Astrocyte of the spinal cord (primary cell): Measurements from ENCODE around the gene RALGPS2.

Experiments
- DNase-seq: peaks from one replicate; pipeline ENCODE4 v3.0.0; 2011; ENCODE audit warnings: low read depth, low spot score
- H3K4me3 ChIP-seq: 2 replicates; pipeline ENCODE4 v1.5.1; 2011; ENCODE audit warnings: low read depth, mild to moderate bottlenecking, low read length, moderate library complexity
- in situ Hi-C: cut with HindIII; loops from 2 replicates; pipeline ENCODE4 v1.10.0; 2017; ENCODE audit warnings: low sequenced_read_pairs
- TF ChIP-seq, protein P1 (sequence below): IDR thresholded peaks from 2 replicates; pipeline ENCODE4 v1.5.1; 2012; ENCODE audit warnings: low read depth, mild to moderate bottlenecking, low read length, inconsistent platforms

Gene RALGPS2

DNA sequence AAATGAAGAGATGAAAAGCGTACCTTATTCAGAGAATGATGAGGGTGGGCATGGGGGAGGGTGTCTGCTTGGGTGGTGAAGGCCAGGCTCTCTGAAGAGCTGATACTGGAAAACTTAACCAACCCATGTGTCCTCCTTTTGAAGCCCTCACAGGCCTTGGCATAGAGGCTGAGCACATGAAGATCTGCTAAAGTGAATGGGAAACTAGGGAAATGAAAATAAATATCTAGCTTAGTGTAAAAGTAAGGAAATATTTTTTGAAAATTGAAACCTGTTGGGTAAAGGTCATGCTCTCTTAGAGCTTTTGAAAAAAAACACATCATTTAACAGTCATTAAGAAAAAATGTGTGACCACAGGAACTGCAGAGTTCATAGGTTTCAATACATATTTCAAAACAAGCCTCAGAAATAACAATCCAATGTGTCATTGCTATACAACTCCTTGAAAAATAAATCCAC, 40.5 kb upstream of the RALGPS2 start:
- DNase-seq = peak; percentile 93
- H3K4me3 ChIP-seq = no peak overlapping the region
- TF ChIP-seq, protein P1, sequence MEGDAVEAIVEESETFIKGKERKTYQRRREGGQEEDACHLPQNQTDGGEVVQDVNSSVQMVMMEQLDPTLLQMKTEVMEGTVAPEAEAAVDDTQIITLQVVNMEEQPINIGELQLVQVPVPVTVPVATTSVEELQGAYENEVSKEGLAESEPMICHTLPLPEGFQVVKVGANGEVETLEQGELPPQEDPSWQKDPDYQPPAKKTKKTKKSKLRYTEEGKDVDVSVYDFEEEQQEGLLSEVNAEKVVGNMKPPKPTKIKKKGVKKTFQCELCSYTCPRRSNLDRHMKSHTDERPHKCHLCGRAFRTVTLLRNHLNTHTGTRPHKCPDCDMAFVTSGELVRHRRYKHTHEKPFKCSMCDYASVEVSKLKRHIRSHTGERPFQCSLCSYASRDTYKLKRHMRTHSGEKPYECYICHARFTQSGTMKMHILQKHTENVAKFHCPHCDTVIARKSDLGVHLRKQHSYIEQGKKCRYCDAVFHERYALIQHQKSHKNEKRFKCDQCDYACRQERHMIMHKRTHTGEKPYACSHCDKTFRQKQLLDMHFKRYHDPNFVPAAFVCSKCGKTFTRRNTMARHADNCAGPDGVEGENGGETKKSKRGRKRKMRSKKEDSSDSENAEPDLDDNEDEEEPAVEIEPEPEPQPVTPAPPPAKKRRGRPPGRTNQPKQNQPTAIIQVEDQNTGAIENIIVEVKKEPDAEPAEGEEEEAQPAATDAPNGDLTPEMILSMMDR = no peak
- in situ Hi-C loops = no loop called here

DNA sequence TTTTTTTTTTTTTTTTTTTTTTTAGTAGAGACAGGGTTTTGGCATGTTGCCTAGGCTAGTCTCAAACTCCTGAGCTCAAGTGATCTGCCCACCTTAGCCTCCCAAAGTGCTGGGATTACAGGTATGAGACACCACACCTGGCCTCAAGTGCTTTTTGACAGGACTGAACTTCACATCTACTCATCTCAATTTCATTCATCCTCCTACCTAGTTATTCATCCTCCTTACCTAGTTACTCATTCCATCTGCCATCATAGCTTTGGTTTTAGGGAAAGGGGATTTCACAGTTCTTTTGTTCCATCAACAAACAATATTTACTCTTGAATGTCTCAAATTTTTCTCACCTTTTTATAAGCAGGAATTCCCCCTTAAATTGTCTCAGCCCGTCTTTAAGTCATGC, 38.6 kb upstream of the RALGPS2 start:
- TF ChIP-seq, protein P1 = no peak
- in situ Hi-C loops = no loop called here
- H3K4me3 ChIP-seq = no peak overlapping the region
- no peak for DNase-seq

DNA sequence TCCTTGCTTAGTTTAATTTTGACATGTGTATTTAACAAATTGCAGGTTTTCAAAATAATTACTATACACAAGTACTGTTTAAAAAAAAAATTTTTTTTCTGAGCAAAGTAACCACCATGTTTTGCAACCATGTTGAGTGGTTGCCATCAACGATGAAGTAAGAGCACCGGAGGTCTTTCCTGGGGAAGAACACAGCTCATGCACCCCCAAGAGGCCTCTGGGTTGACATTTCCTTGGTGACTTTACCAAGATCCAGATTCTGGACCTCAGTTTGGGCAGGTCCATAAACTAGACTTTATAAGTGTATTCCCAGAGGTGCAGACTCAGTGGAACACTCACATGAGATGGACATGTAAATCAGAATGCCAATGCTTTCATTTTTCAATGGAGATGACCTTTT, 36.8 kb upstream of the RALGPS2 start:
- in situ Hi-C loops = no loop called here
- TF ChIP-seq, protein P1 = no peak
- no peak overlapping the region for H3K4me3 ChIP-seq
- DNase-seq = no peak

DNA sequence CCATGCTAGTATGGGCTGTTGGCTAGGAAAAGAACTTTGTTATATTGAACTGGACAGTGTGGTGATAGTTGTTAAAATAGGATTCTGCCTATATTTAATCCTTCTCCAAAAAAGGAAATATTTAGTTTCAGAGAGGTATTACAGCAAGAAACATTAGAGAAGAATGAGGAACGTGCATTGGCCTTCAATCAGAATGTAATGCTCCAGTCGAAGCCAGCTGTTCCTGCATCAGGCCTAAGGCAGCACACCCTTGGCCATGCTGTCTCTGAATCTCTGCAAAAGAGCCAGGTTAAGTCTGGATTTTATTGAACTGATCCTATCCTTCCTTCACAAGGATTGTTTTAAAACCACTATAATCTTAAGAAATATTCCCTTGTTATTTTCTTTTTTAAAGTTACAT, 35.3 kb upstream of the RALGPS2 start:
- H3K4me3 ChIP-seq = no peak overlapping the region
- TF ChIP-seq, protein P1 = no peak
- DNase-seq = no peak
- in situ Hi-C loops = no loop called here

DNA sequence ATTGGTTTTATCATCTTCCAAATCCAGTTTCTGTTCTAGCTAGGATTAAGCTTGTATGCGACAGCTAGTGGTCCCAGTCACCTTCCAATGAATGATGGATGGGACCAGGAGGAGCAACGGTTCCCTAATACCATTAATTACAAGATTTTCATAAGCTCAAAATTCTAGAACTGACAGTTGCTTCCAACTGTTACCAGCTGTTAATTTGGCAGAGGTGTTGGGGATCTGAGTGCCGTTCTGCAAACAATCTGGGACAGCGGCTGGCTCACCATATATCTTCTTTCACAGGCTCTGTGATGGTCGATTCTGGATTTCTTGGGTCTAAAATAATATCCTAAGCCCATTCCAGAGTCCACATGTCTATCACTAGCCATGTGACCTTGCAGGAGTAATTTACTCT, 34.5 kb upstream of the RALGPS2 start:
- in situ Hi-C loops = no loop called here
- DNase-seq = no peak
- TF ChIP-seq, protein P1 = no peak
- H3K4me3 ChIP-seq = no peak overlapping the region

DNA sequence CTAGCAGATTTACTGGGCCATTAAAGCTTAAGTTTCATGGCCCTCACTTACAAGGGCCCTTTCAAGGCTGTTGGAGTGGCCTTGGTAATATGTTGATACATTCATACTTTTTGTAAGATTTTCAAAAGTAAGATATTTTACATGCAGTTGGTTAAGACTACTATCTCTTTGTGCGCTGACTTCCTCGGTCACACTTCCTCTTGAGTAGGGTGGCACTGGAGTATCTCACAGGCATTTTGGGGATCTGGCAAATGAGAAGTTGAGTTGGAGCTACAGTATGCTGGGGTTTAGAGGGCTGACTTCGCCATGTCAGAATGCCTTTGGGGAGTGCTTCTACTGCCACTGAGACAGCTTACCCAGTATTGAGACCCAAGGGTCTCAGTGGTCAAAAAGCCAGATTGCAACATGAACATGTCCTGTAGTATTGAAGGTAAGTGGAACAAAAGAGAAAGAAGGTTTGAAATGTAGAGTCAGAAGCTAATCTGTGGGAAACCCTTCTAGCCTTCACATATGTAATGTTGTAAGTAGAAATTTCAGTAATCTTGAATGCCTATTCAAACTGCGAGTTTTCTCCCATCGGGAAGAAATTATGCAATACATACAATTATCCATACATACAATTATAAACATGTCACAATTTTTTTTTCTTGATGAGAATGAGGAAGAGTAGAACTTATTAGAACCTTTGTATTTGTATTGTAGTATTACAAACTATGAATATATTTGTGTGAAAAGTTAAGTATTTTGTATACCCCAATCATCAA, 32.3 kb upstream of the RALGPS2 start:
- in situ Hi-C loops = no loop called here
- TF ChIP-seq, protein P1 = no peak
- no peak for DNase-seq
- H3K4me3 ChIP-seq = no peak overlapping the region
